ENCODE measurements around the gene SMARCD1.

Gene SMARCD1

DNA sequence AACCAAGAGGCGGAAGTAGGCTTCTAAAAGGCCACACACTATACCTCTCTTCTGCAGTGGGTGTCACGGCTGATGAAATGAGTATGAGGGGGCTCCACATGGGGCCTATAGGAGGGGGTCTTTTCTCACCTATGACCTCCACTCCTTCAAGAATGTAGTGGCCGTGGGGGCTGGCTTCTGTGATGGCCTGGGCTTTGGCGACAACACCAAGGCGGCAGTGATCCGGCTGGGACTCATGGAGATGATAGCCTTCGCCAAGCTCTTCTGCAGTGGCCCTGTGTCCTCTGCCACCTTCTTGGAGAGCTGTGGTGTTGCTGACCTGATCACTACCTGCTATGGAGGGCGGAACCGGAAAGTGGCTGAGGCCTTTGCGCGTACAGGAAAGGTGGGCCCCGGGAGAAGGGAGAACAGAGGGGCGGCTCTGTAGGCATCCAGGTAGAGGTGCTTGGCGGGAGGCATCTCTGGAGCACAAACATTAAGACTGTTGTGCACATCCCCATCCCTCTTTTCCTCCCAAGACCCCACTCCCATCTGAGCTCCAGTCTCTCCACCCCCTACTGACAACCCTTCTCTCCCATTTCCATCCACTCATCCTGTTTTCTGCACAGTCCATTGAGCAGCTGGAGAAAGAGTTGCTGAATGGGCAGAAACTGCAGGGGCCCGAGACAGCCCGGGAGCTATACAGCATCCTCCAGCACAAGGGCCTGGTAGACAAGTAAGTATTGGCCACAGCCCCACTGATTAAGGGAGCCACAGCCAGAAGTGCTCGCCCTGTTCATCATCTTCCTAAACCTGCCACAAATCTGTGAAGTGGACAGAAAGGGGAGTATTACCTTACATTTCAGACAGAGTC, 22.5 kb downstream of the SMARCD1 start:
- Histone ChIP-seq H3K27me3 (no peaks in the 10 kb centered on the region), H3K9ac (no peak overlapping the region), H3K9me3 (replicated peaks in 1 of 11) (no peaks in the 10 kb centered on the region), H4K20me1 (peaks cover 0 to 10% (median under 1%) of the 10 kb centered on the region in 11 experiments; a peak in 5 of 22 replicates), H3K4me1 (peaks cover 53 to 67% (median 58%) of the 10 kb centered on the region in 10 experiments), H3K4me2 (peak overlapping the region; percentile 42 to 100 (median 89); a peak in 19 of 22 replicates), H3K36me3 (peaks cover 0 to 2% (median 0%) of the 10 kb centered on the region in 11 experiments; a peak in 3 of 22 replicates), H3K4me3 (no peak overlapping the region), H3K27ac (peak overlapping the region in 2 of 11 experiments; percentile 66 to 83; a peak in 2 of 22 replicates)
- no peak for TF ChIP-seq Cebpa-rat (IDR thresholded peaks at IDR 0.05)

DNA sequence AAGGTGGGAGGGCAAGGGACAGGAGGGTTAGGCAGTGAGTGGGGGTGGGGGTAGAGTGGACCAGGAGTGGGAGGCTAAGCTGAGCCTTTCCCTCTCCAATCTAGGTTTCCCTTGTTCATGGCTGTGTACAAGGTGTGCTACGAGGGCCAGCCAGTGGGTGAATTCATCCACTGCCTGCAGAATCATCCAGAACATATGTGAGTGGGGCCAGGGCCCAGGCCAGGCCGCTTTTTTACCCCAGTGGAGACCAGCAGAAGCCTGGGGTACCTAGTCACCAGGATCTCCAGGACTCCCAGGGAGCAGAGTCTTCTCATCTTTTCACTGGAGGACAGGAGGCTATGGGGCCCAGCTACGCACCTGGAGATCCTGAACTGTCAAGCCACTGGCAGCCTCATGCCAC, 24.2 kb downstream of the SMARCD1 start:
- peak overlapping the region; percentile 58 to 75 (median 69) for H3K9ac ChIP-seq
- H3K9me3 ChIP-seq (replicated peaks in 1 of 11) = no peaks in the 10 kb centered on the region
- peaks cover 4 to 26% (median 12%) of the 10 kb centered on the region in 11 experiments; a peak in 12 of 22 replicates for H4K20me1 ChIP-seq
- H3K36me3 ChIP-seq = peaks cover 0 to 8% (median 0%) of the 10 kb centered on the region in 11 experiments; a peak in 3 of 22 replicates
- peak overlapping the region; percentile 75 to 100 (median 92) for H3K4me2 ChIP-seq
- TF ChIP-seq Cebpa-rat (IDR thresholded peaks at IDR 0.05) = no peak
- no peaks in the 10 kb centered on the region for H3K27me3 ChIP-seq
- H3K4me3 ChIP-seq = peak overlapping the region in 9 of 10 experiments; percentile 40 to 91 (median 56); a peak in 15 of 20 replicates
- peaks cover 56 to 65% (median 57%) of the 10 kb centered on the region in 10 experiments for H3K4me1 ChIP-seq
- H3K27ac ChIP-seq = peak overlapping the region; percentile 53 to 83 (median 77)

DNA sequence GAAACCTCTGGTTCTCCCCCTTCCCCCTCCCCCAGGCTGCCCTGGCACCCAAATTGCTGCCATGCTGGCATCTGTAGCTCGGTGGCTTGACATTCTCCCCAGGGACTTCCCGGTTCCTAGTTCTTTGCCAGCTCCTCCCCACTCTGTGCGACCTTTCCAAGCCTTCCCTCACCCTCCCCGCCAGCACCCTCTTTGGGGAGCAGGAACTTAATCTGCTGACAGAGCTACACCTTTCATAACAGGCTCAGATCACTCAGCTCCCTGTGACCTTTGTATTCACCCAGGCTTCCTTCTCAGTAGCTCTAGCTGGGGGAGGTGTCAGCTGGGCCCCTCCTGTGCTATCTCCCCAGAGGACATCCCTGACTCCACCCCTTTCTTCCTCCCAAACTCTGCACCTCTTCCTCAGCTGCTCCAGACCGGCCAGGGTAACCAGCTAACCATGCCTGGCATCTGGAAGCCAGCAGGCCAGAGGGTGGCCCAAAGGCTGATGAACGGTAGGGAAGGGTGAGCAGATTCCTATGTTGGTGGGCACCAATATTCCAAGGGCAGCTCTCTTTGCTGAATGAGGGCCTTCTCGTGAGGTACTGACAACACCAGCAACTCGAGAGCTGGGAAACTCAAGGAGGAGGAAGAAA, 25.1 kb downstream of the SMARCD1 start:
- Histone ChIP-seq H3K27ac (peak overlapping the region; percentile 53 to 83 (median 77)), H3K27me3 (no peaks in the 10 kb centered on the region), H4K20me1 (peaks cover 9 to 35% (median 17%) of the 10 kb centered on the region in 11 experiments; a peak in 13 of 22 replicates), H3K36me3 (peaks cover 0 to 17% (median 6%) of the 10 kb centered on the region in 11 experiments; a peak in 10 of 22 replicates), H3K9ac (peak overlapping the region; percentile 58 to 75 (median 69)), H3K4me2 (peak overlapping the region; percentile 75 to 100 (median 92)), H3K4me1 (peaks cover 57 to 66% (median 60%) of the 10 kb centered on the region in 10 experiments), H3K4me3 (peak overlapping the region; percentile 37 to 91 (median 54)), H3K9me3 (replicated peaks in 1 of 11) (no peaks in the 10 kb centered on the region)
- no peak for TF ChIP-seq Cebpa-rat (IDR thresholded peaks at IDR 0.05)

DNA sequence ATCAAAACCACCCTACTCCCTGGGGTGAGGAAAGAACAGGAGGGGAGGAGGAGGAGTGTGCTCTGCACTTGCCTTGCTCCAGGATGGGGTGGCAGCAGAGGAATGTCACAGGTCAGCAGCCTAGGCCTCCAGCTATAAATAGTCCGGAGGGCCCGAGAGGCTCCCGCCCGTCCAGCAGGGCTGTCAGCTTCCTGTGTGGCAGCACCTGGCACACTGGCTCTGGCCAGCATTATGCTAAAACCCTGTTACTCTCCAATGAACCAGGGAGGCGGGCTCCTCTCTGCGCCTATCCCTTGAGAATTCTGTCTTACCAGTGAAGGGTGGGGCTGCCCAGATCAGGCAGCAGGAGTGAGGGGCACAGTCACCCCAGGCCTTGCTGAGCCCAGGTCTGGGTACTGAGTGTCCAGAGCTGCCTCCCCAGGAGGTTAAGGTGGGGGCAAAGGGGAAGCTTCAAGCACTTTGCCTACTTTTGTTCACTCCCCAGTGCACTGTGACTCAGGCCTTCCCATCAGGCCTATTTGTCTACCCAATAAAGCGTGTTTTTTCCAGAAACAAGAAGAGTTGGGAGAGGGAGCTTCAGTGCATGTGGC, 25.7 kb downstream of the SMARCD1 start:
- Histone ChIP-seq H3K27ac (peak overlapping the region; percentile 53 to 83 (median 77)), H4K20me1 (peaks cover 13 to 41% (median 23%) of the 10 kb centered on the region in 11 experiments; a peak in 13 of 22 replicates), H3K4me3 (peak overlapping the region; percentile 37 to 91 (median 54)), H3K9me3 (replicated peaks in 1 of 11) (no peaks in the 10 kb centered on the region), H3K4me1 (peaks cover 57 to 66% (median 60%) of the 10 kb centered on the region in 10 experiments), H3K27me3 (no peaks in the 10 kb centered on the region), H3K9ac (peak overlapping the region; percentile 58 to 75 (median 69)), H3K36me3 (peaks cover 5 to 23% (median 11%) of the 10 kb centered on the region in 11 experiments; a peak in 20 of 22 replicates), H3K4me2 (peak overlapping the region; percentile 75 to 100 (median 92))
- no peak for TF ChIP-seq Cebpa-rat (IDR thresholded peaks at IDR 0.05)

DNA sequence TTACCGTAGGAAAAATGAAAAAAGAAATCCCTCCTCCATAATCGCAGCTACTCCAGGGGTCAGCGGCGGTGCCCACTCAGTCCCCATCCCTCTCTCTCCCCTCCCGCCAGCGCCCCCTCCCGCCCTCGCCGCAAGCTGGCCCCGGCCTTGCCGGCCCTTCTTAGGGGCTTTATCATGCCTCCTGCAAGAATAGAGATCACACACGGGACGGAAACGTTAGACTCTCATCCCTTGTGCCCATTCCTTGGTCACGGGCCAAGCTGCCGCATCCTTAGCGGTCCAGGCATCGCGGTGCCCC, 26.2 kb downstream of the SMARCD1 start:
- H3K9me3 ChIP-seq (replicated peaks in 1 of 11) = no peaks in the 10 kb centered on the region
- H3K36me3 ChIP-seq = peaks cover 8 to 28% (median 16%) of the 10 kb centered on the region in 11 experiments; a peak in 21 of 22 replicates
- H3K9ac ChIP-seq = peak overlapping the region; percentile 58 to 75 (median 69); a peak in 20 of 22 replicates
- H3K4me2 ChIP-seq = peak overlapping the region; percentile 75 to 100 (median 92)
- H3K4me3 ChIP-seq = peak overlapping the region; percentile 37 to 91 (median 54)
- H3K27ac ChIP-seq = peak overlapping the region; percentile 53 to 83 (median 77); a peak in 20 of 22 replicates
- H3K4me1 ChIP-seq = peaks cover 57 to 66% (median 60%) of the 10 kb centered on the region in 10 experiments
- TF ChIP-seq Cebpa-rat (IDR thresholded peaks at IDR 0.05) = no peak
- peaks cover 16 to 46% (median 28%) of the 10 kb centered on the region in 11 experiments; a peak in 15 of 22 replicates for H4K20me1 ChIP-seq
- H3K27me3 ChIP-seq = no peaks in the 10 kb centered on the region

DNA sequence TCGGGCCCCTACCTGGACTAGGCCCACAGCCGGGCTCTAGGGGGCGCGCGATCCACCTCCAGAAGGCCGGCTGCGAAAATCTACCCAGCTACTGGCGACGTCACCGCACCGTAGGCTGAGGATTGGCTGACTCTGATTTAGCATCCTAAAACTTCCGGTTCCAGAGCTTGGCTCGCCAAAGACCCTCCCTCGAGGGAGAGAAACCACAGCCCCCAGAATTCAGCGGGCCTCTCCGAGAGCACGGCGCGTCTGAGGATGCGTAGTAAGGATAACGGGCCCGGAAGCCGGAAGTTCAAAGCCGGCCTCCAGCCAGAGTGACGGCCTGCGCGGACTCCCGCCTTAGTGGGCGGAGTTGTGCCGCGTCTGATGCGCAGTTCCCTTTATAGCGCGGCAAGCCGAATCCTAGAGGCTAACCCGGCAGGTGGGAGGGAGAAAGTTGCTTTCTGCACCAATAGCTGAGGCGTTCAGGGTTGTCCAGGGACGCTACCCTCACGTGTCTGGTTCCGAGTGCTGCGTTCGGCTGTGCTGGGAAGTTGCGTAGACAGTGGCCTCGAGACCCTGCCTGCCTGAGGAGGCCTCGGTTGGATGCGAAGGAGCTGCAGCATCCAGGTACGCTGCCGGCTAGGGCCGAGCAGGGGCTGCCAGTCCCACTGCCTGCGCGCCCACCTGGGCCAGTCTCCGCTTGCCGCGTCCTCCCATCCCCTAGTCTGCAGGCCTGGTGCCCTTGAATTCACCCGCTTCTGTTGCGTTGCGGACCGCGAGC, 26.7 kb downstream of the SMARCD1 start, which contains the start of gene COX14:
TSS of gene COX14 (plus strand) at position 544 of the 763 bp plus-strand sequence. CDS start 7,808 bp downstream, outside the sequence.
- Histone ChIP-seq H3K4me3 (peak within 1 kb of the TSS; percentile 76 to 94 (median 89)), H3K4me1 (peaks cover 57 to 64% (median 60%) of the 10 kb centered on the region in 10 experiments), H3K27ac (peak within 1 kb of the TSS; percentile 81 to 91 (median 86)), H4K20me1 (peaks cover 18 to 51% (median 33%) of the 10 kb centered on the region in 11 experiments; a peak in 16 of 22 replicates), H3K4me2 (peak within 1 kb of the TSS; percentile 81 to 100 (median 93)), H3K27me3 (no peaks in the 10 kb centered on the region), H3K36me3 (peaks cover 13 to 34% (median 21%) of the 10 kb centered on the region in 11 experiments; a peak in 21 of 22 replicates), H3K9me3 (replicated peaks in 1 of 11) (no peaks in the 10 kb centered on the region), H3K9ac (peak within 1 kb of the TSS; percentile 83 to 93 (median 91))
- no peak for TF ChIP-seq Cebpa-rat (IDR thresholded peaks at IDR 0.05)

DNA sequence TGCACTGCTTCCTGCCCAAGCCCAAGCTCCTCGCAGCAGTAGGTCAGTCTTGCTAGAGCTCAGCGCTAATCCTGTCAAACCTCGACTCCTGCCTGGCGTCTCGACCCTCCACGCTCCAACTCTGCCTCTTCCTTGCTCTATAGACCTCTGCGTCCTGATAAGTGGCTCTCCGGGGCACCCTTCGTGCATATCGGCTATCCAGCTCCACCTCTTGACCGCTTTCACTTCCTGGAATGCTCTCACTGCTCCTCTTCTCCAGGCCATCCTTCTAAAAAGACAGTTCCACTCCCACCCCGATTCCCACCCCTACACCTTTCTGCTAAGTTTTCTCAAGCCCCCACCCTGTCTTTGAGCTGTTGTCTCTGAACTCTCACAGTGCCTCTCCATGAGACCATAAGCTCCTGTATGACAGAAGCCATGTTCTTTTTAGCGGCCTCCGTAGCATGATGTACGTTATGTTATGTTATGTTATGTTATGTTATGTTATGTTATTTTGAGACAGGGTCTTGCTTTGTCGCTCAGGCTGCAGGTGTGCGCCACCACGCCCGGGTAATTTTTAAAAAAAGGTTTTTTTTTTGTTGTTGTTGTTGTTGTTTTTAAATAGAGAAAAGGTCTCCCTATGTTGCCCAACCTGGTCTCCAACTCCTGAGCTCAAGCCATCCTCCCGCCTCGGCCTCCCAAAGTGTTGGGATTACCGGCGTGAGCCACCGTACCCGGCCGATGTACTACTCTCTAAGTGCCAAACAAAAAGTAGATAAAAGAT, 27.5 kb downstream of the SMARCD1 start:
- peaks cover 18 to 59% (median 40%) of the 10 kb centered on the region in 11 experiments; a peak in 16 of 22 replicates for H4K20me1 ChIP-seq
- no peaks in the 10 kb centered on the region for H3K9me3 ChIP-seq (replicated peaks in 1 of 11)
- H3K4me1 ChIP-seq = peaks cover 53 to 57% (median 55%) of the 10 kb centered on the region in 10 experiments
- peak overlapping the region; percentile 76 to 94 (median 89) for H3K4me3 ChIP-seq
- H3K9ac ChIP-seq = peak overlapping the region; percentile 83 to 93 (median 91)
- no peak for TF ChIP-seq Cebpa-rat (IDR thresholded peaks at IDR 0.05)
- no peaks in the 10 kb centered on the region for H3K27me3 ChIP-seq
- peak overlapping the region; percentile 81 to 91 (median 86) for H3K27ac ChIP-seq
- peak overlapping the region; percentile 74 to 95 (median 91) for H3K4me2 ChIP-seq
- peaks cover 19 to 41% (median 23%) of the 10 kb centered on the region in 11 experiments for H3K36me3 ChIP-seq
